ENCODE measurements around the gene FBLIM1. TPM values are rescaled to one million over a fixed set of nuclear protein-coding genes. Genes with fewer than 3 reads are reported as not detected.

The FBLIM1 gene
- total RNA-seq, 1 experiment from 2014 or later: 6.0 TPM

DNA sequence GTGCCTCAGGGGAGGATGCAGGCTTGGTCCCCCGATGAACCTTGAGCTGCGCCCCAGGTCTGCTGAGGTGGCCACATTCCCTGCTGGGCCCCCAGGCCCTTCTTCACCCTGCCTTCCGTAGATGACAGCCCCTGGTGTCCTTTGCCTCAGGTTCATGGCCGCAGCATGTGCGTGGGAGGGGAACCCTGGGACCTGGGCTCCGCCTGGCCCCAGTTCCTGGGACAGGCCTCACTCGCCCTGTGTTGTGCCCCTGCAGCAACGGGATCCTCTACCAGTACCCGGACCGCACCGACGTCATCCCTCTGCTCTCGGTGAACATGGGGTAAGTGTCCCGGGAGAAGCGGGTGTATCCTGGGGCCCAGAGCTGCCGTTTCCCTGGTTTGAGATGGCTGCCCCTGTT lies 27.7 kb upstream of the FBLIM1 start:
- DNase-seq (ENCODE audit: low read depth, low spot score): no peak
- Histone ChIP-seq H3K9ac (ENCODE audit: low read length) (no peak overlapping the region), H3K36me3 (ENCODE audit: control insufficient read depth in 1 of 2, insufficient read depth in 2 of 2, low read length in 2 of 2) (peaks cover 0 to 7% of the 10 kb centered on the region in 2 experiments; a peak in 1 of 4 replicates), H3K27ac (ENCODE audit: low read depth, low read length) (no peak overlapping the region), H4K20me1 (ENCODE audit: insufficient read depth) (no peaks in the 10 kb centered on the region), H3K79me2 (ENCODE audit: insufficient read depth, low read length) (no peaks in the 10 kb centered on the region), H3K4me3 (replicated peaks in 1 of 2; ENCODE audit: low read depth in 1 of 2, low read length in 2 of 2) (no peak overlapping the region), H3K9me2 (ENCODE audit: insufficient read depth) (no peaks in the 10 kb centered on the region), H3K4me2 (ENCODE audit: low read length) (no peak overlapping the region), H3K27me3 (ENCODE audit: insufficient read depth, low read length) (no peaks in the 10 kb centered on the region), H3K4me1 (ENCODE audit: control insufficient read depth in 1 of 2, insufficient read depth in 2 of 2, low read length in 2 of 2) (peaks cover 3 to 5% of the 10 kb centered on the region in 2 experiments; a peak in 1 of 4 replicates), H2AFZ (ENCODE audit: low read depth, low read length, poor library complexity, severe bottlenecking) (no peak overlapping the region), H3K9me3 (ENCODE audit: control insufficient read depth in 1 of 2, insufficient read depth in 1 of 2, low read depth in 1 of 2, low read length in 2 of 2) (no peaks in the 10 kb centered on the region)
- RAD21 ChIA-PET (ENCODE audit: low non-redundant PET in 1 of 2, low total read pairs in 2 of 2, uncharacterized antibody in 2 of 2, unreplicated experiment in 2 of 2): no interaction called here
- ATAC-seq: no peak
- CTCF ChIA-PET: interaction anchor here (1.5 kb wide), 1 partner anchor 10 kb away, joined by 4 read pairs; no protein-coding TSS in a partner anchor
- BruUV-seq (replicated peaks): no TSS peak
- POLR2A ChIA-PET: no interaction called here
- TF ChIP-seq ELF1 (IDR thresholded peaks at IDR 0.05; ENCODE audit: borderline replicate concordance, low read depth) (no peak), SIN3A (IDR thresholded peaks at IDR 0.05; ENCODE audit: low read depth) (no peak), CEBPB (IDR thresholded peaks at IDR 0.05; ENCODE audit: low read depth) (no peak), EZH2phosphoT487 (IDR thresholded peaks at IDR 0.05; ENCODE audit: borderline replicate concordance) (no peak), SP1 (IDR thresholded peaks at IDR 0.05; ENCODE audit: low read depth) (no peak), YY1 (IDR thresholded peaks at IDR 0.05; ENCODE audit: extremely low read depth, insufficient replicate concordance, low read depth, low read length) (no peak), FOSL1 (IDR thresholded peaks at IDR 0.05; ENCODE audit: low read depth) (no peak), EZH2 (IDR thresholded peaks at IDR 0.05) (no peak), CBX3 (IDR thresholded peaks at IDR 0.05; ENCODE audit: low read depth) (no peak)
- intact Hi-C loops (cut with micrococcal nuclease): no loop called here

DNA sequence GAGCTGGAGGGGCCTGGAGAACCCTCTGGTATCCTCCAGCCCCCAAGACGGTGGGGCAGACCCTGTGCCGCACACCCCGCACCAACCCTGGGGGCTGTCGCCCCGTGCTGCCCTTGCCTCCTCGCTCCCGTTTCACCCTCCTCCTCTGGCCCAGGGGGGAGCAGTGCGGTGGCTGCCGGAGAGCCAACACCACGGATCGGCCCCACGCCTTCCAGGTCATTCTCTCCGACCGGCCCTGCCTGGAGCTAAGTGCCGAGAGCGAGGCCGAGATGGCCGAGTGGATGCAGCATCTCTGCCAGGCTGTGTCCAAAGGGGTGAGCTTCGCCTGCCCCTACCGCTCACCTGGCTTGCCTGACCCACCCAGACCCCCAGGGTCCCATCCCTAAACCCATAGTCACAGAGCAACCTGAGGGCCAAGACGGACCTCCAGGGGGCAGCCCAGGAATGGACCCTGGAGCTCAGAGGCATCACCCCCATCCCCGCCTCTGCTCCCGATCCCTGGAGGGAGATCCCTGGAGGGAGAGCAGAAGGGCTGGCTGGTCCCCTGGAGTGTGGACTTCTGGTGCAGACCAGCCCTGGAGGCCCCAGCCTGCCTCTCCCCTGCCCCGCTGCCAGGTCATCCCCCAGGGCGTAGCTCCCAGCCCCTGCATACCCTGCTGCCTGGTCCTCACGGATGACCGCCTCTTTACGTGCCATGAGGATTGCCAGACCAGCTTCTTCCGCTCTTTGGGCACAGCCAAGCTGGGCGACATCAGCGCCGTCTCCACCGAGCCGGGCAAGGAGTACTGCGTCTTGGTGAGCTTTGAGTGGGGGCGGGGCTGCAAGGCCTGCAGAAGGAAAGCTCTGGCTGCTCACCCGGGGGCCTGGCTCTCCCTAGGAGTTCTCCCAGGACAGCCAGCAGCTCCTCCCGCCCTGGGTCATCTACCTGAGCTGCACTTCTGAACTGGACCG lies 26.6 kb upstream of the FBLIM1 start:
- no peak for DNase-seq (ENCODE audit: low read depth, low spot score)
- ChIA-PET POLR2A (no interaction called here), CTCF (interaction anchor here (1.5 kb wide), 1 partner anchor 9 kb away, joined by 4 read pairs; no protein-coding TSS in a partner anchor), RAD21 (ENCODE audit: low non-redundant PET in 1 of 2, low total read pairs in 2 of 2, uncharacterized antibody in 2 of 2, unreplicated experiment in 2 of 2) (no interaction called here)
- Histone ChIP-seq H3K79me2 (ENCODE audit: insufficient read depth, low read length) (no peaks in the 10 kb centered on the region), H2AFZ (ENCODE audit: low read depth, low read length, poor library complexity, severe bottlenecking) (no peak overlapping the region), H3K36me3 (ENCODE audit: control insufficient read depth in 1 of 2, insufficient read depth in 2 of 2, low read length in 2 of 2) (peaks cover 0 to 5% of the 10 kb centered on the region in 2 experiments; a peak in 1 of 4 replicates), H3K9ac (ENCODE audit: low read length) (no peak overlapping the region), H3K27me3 (ENCODE audit: insufficient read depth, low read length) (no peaks in the 10 kb centered on the region), H3K4me1 (ENCODE audit: control insufficient read depth in 1 of 2, insufficient read depth in 2 of 2, low read length in 2 of 2) (peaks cover 3 to 5% of the 10 kb centered on the region in 2 experiments; a peak in 1 of 4 replicates), H3K27ac (ENCODE audit: low read depth, low read length) (no peak overlapping the region), H3K9me2 (ENCODE audit: insufficient read depth) (no peaks in the 10 kb centered on the region), H4K20me1 (ENCODE audit: insufficient read depth) (no peaks in the 10 kb centered on the region), H3K4me2 (ENCODE audit: low read length) (no peak overlapping the region), H3K4me3 (replicated peaks in 1 of 2; ENCODE audit: low read depth in 1 of 2, low read length in 2 of 2) (no peak overlapping the region), H3K9me3 (ENCODE audit: control insufficient read depth in 1 of 2, insufficient read depth in 1 of 2, low read depth in 1 of 2, low read length in 2 of 2) (no peaks in the 10 kb centered on the region)
- no peak for ATAC-seq
- intact Hi-C loops (cut with micrococcal nuclease): no loop called here
- BruUV-seq (replicated peaks): no TSS peak
- TF ChIP-seq, protein P1, sequence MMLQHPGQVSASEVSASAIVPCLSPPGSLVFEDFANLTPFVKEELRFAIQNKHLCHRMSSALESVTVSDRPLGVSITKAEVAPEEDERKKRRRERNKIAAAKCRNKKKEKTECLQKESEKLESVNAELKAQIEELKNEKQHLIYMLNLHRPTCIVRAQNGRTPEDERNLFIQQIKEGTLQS (IDR thresholded peaks at IDR 0.05): no peak
- no peak for TF ChIP-seq FOSL1 (IDR thresholded peaks at IDR 0.05; ENCODE audit: low read depth)
- TF ChIP-seq, protein P2, sequence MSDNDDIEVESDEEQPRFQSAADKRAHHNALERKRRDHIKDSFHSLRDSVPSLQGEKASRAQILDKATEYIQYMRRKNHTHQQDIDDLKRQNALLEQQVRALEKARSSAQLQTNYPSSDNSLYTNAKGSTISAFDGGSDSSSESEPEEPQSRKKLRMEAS (IDR thresholded peaks at IDR 0.05): no peak
- no peak for TF ChIP-seq CBX3 (IDR thresholded peaks at IDR 0.05; ENCODE audit: low read depth)
- TF ChIP-seq JUND (IDR thresholded peaks at IDR 0.05): no peak
- TF ChIP-seq POLR2A (IDR thresholded peaks at IDR 0.05; ENCODE audit: borderline replicate concordance, extremely low read depth, insufficient read depth, insufficient read length): no peak
- TF ChIP-seq EGR1 (IDR thresholded peaks at IDR 0.05; ENCODE audit: low read depth): no peak
- TF ChIP-seq, protein P3, sequence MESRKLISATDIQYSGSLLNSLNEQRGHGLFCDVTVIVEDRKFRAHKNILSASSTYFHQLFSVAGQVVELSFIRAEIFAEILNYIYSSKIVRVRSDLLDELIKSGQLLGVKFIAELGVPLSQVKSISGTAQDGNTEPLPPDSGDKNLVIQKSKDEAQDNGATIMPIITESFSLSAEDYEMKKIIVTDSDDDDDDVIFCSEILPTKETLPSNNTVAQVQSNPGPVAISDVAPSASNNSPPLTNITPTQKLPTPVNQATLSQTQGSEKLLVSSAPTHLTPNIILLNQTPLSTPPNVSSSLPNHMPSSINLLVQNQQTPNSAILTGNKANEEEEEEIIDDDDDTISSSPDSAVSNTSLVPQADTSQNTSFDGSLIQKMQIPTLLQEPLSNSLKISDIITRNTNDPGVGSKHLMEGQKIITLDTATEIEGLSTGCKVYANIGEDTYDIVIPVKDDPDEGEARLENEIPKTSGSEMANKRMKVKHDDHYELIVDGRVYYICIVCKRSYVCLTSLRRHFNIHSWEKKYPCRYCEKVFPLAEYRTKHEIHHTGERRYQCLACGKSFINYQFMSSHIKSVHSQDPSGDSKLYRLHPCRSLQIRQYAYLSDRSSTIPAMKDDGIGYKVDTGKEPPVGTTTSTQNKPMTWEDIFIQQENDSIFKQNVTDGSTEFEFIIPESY (IDR thresholded peaks at IDR 0.05; ENCODE audit: extremely low read depth, insufficient replicate concordance, low read length): no peak
- no peak for TF ChIP-seq ELF1 (IDR thresholded peaks at IDR 0.05; ENCODE audit: borderline replicate concordance, low read depth)
- TF ChIP-seq POLR2AphosphoS5 (IDR thresholded peaks at IDR 0.05; ENCODE audit: low read depth, low read length): no peak

Measured in HCT116 (cell line).